GOT3 (cell line): ENCODE measurements around the gene GNAZ.

Experiments used
- DNase-seq: peaks from one replicate; lab custom pipeline; 2025; ENCODE audit warnings: mixed read lengths; lab: John Stamatoyannopoulos, UW

The GNAZ gene

DNA sequence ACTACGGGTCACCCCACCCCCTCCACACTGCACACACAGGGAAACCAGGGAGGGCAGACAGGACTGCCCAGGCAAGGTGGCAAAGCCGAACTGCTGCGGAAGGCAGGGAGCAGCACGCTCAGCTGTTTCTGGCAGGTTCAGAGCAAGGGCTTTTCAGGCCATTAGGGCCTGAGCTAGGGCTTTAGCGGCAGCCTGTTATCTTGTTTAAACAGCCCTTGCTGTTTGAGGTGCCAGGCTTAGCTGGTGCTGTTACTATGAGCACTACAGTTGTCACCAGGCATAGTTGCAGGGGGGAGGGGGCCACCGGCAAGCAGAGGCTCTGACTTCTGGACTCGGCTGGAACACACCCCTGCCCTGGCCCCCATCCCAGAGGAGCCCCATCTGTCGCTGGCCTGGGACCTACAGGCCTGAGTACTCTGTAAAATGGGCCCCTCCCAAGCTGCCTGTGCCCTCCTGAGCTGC is 36.6 kb downstream of the GNAZ start:
- DNase-seq: no peak

DNA sequence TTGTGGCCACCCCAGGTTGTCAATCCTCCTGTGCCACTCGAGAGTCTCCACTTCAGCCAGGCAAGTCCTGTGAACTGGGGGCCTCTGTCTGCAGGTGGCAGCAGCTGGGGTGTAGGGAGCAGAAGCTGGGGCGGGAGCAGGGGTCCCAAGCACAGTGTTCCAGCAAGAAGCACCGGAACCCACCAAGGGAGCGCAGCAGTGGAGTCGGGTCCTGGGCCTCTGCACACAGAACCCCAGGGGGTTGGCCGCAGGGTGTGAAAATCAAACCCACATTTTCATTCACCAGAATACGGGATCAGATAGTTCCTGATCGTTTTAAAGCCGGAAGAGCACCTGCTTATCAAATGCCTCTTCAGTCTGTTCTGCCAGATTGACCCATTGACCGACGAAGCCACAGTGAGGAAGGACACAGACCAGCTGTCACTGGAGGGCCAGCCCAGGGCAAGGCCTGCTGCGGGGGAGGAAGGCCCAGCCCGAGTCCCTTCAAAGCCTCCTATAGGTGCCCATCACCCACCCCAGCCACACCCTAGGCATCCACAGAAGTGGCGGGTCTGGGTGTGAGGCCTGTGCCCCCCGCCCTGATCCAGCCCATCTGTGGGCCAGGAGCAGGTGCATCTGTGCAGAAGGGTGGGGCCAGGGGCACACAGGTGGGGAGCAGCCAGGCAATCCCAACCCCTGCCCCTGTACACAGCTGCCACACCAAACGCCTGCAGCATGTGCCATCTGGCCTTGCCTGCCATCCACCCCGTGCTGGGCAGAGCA is 37.3 kb downstream of the GNAZ start:
- no peak for DNase-seq

DNA sequence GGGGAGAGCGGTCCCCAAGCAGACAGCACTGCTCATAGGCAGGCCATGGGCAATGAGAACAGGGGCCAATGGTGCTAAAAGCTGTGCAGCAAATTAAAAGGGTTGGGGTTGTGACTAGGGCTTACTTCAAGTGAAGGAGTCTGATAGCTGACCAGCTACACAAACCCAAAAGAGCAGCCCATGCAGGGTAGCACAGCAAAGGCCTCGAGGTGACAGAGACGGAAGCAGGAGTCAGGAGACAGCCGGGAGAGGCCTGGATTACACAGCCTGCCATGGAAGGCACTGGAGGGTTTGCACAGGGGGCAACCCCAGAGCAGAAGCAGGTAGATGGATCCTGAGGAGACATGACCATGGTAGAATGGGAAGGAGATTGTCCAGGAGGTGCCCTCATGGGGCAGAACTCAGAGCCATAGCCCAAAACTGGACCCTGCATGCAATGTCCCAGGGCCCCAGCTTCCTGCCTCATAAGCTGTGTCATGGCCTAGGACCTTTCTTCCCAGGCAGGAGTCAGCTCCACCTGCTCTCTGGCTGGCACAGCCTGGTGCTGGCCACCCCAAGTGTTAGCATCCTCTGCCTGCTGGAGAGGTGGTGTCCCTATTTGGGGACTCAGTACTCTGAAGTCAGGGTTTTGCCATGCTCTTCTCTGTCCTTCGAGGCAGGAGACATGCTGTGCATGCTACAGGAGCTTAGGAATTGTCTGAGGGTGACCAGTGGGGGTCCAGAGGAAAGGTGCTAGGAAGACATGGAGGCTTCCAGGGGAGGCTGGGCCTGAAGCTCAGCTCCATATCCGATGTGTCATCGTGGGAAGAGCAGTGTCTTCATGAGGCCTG is 38.1 kb downstream of the GNAZ start:
- no peak for DNase-seq

DNA sequence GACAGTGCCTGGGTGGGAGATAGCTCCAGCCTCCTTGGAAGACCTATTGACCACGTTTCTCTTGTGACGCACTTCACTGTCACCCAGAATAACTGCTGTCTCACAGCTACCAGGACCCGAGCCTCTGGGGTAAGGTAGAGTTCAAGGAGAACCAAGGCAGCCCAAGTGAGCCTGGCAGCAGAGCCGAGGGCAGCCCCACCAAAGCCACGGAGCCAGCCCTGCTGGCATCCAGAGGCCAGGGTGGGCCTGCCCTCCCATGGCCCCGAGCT is 38.7 kb downstream of the GNAZ start:
- no peak for DNase-seq

DNA sequence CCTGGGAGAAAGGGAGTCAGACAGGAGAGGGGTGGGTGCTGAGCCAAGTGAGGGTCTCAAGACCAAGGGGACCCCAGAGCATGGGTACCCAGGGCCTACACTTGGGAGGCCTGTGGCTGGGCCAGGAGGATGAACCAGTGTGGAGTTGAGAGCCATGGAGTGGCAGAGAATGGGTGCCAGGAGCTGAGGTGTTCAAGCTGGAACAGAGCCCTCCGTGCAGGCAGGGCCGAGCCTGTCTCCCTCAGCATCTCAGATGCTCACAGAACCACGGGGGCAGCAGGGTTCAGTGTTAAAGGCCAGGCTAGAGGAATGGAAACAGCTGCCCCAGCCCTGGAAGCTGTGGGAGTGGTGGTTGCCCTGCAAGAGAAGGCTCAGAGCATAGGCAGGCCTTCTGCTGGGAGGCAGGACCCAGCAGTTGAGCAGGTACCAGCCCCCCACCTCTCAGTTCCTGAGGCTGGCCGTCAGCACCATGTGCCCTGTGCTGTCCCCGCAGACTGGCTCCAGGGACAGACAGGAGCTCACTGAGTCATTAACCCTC is 39.2 kb downstream of the GNAZ start:
- no peak for DNase-seq

DNA sequence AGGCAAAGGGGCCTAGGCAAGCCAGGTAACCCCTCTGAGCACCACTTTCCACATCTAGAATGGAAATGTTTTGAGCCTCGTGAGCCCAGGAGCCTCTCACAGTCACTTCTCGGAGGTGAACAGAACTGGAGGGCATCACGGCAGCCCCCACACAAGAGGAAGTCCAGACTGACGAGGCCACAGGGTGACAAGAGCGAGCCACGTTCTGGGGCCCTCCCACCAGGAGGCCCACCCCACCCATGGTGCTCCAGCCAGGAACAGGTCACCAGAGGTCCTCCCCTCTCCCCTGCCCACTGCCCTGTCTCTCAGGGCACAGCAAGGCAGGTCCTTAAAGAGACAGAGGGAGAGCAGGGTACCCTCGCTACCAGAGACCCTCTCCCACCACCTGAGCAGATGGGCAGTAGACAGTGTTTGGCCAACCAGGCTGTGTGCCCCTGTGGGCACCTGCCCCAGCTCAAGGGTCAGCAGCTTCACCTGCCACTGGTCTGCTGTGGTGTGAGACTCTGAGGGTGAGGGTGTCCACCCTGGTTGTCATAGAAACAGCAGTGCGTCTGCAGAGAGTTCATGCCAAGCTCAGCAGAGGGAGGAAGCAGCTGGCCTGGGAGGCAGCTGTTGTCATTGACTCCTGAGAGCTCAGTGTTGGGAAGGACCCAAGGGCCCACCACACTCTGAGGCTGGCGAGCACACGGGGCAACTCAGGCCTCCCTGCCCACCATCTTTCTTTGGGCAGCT is 40.0 kb downstream of the GNAZ start:
- DNase-seq: no peak

DNA sequence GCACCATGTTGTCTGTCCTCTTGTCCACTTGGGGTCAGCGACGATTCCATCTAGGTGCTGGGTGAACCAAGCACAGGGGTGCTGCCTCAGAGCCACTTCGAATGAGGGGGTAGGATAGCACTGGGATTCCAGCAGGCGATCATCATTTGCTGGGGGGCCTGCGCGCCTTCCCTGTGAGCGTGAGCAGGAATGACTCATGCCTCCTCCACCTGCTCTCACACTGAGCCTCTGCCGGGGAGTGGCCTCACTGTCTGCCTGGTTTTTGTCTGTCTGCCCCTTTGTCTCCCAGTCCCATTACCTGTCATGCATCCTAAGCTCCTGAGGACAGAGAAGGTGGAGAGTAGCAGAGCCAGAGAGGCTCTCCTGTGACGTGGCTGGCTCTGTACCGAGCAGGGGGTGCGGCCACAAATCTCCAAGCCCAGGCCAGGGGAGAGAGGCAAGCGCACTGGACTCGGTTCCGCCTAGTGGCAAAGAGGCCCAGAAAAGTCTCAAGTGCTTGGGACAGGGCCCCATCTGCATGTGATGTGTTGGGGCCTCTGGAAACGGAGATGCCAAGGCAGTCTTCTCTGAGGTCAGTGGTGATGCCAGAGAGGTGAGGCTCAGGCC is 40.7 kb downstream of the GNAZ start:
- no peak for DNase-seq

DNA sequence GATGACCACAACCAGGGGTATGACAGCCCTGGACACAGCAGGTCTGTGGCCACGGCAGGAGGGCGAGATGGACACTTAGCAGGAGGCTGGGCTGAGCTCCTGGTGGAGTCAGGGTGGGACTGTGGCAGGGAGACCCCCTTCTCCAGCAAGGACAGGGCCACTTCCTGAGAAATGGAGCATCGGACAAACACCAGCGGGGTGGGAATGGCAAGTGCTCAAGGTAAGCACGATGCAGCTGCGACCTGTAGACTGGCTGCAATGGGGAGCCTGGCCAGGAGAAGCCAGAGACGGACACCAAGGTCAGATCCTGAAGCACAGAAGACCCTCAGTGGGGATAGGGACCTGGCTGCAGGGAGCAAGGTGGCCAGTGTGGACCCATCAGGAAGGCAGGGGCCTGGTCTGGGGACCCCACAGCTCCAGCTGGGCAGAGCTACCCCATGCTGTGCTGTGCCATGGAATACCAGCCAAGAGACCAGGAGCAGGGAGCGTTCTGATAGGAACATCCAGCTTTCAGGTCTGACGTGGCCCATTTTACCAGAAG is 42.2 kb downstream of the GNAZ start:
- no peak for DNase-seq

DNA sequence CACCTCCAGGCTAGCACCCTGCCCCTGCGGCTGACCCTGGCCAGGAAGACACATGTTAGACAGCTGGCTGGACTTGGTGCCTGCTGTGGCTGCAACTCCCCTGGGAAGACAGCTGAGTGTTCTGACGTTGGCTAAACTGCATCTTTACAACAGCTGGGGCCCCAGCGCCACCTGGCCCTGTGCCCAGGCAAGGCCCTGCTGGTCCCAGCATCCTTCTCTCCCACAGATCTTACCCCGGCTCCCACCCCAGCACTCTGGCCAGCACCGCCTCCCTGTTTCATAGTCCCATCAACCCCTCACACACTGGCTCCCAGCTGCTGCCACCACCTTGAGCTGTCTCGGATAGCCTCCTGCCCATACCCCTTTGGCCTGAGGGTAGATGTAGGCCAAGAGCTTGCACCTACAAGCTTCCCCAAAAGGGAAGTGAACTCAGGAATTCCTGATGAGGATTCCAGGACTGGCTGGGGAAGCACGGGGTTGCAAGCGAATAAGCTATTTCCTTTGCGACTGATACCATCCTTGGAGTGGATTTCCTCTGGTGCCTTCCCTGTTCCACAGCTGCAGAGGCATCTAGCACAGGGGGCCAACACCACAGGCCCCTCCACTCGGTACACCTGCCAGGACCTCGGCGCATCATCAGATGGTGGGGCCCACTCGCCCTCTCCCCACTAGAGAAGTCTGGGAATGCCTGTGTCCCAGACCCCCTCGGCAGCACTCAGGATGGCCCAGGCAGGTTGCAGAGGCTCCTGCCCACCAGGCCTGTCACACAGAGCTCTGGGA is 42.9 kb downstream of the GNAZ start:
- no peak for DNase-seq

DNA sequence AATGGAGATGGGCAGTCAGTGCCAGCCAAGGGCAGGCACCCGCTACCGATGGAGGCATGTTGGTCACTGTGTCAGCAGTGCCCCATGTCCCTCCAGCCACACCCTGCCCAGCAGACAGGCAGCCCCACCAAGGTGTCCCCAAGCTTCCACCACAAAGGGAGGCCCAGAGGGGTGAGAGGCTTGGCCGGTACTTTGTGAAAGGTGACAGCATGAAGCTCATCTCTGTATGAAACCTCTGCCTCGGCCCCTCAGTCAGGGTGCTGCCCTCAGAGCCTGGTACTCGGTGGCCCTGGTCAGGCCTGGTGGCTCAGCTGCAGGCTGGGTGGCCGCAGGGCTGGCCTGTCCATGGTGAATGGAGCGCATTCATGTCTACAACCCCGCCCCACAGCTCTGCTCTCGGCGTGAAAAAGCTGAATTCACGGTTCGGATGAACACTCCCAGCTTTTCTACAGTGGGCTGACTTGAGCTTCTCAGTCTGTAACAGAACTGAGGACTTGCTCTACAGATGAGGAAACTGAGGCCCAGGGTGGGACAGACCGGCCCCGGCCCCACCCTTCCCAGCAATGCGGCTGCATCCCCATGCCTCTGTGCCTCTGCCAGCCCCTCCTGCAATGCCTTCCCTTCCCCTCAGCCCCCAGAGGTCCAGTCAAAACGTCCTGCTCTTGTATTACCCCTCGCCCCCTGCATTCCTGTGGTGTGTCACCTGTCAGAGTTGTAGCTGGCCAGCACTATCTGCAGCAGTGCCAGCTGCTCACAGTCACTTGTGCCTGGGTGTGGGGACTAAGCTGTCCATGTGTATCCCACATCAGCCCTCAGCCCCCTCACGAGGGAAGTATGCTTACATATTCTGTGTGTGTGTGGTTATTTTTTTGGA is 43.8 kb downstream of the GNAZ start:
- no peak for DNase-seq

DNA sequence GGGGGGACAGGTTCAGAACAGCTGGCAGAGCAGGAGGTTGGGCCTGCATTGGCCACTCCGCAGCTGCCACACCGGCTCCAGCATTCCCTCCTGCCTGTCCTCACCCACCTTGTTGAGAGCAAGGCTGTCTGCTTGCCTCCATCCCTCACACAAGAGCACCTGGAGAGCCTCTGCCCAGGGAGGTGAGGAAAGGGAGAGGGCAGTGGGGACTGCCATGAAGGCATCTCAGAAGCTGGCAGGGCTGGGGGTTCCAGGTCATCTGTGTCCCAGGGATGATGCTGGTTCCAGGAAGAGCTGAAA is 44.4 kb downstream of the GNAZ start:
- no peak for DNase-seq

DNA sequence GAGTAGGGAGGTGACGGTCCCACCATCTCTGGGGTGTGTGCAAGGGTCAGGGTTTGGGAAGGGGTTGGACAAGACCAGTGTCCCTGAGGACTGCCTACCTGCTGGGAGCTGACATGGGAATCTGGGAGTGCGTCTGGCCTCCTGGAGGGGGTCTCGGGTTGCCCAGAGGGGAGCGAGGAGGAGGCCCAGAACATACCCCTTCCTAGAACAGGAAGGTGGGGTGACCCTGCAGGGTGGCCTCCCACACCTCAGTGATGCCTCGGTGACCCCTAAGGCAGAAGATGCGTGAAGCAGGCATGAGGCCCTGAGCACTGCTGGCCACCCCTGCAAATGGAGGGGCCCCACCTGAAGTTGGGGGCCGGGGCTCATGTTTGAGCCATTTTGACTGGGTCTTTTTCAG is 45.0 kb downstream of the GNAZ start:
- DNase-seq: no peak

DNA sequence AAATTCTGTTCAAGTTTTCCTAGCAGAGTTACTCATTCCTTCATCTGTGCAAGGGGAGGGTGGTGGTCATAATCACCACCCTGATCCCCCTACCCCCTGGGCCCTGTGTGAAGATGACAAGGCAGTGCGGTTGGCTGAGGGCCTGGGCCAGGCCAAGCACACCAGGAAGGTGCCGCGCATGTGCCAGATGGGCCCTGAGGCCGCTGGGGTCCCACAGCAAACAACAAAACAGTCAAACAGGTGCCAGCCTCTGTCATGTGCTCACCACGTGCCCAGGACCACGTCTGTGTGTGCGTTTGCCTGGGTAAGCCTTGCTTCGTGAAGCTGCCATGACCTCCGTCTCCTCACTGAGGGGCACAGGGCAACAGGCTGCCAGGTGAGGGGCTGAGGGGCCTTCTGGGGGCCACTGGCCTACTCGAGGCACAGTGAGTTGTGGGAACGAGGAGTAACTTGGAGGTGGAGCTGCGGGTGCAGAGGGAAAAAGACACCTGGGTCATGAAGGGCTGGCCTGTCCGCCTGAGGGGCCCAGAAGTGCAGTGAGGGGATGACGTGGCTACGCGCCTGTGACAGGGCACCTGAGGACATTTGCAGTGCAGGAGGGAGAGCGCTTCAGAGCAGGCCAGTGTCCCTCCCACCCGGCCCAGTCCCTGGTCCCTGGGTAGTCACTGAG is 45.6 kb downstream of the GNAZ start:
- DNase-seq: no peak

DNA sequence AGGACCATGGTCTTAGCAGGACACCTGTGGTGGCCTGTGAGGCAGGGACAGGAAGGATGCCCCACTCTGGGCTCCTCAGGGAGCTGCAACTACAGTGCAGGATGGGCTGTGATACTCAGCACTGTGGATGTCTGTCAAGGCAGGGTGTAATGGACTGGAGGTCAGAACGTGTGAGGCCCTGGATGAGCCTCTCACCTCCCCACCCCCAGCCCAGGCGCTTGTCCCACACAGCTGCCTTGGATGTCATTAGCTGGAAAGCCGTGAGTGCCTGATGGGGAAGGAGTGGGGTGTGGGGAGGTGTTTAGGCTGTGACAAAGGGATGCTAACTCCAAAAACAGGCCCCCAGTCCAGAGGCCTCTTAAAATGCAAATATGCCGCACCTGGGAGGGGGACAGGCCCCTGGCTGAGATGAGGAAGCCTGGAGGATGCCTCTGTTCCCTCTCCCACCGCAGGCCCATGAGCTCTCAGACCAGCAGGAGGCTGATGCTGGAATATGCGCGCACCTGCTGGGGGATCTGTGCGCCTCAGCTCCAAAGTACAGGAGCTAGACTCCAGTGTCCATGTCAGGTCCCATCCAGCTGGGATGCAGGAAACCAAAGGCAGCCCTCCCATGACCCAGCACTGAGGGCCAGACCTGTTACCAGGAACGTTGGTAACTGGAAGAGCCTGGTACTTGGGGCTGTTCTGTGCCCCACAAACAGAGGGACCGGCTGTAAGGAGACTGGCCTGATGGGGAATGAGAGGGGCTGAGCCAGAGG is 46.4 kb downstream of the GNAZ start:
- no peak for DNase-seq

DNA sequence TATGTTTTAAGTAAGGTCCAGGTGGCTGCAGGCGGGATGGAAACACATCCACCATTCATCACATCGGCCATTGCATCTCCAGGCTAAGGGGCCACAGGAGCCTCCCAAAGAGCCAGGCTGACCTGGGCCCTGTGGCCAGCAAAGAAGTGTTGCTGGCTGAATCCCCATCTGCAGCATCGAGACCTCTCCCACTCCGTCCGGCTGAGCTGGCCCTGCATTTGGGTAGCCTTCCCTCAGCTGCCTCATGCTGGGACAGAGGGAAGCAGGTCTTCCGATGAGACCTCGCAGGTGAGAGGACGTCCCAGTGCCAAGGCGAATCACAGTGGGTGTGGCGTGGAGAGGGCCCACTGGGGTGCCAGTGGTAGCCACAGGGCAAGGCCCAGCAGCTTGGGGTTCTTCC is 47.0 kb downstream of the GNAZ start:
- no peak for DNase-seq

DNA sequence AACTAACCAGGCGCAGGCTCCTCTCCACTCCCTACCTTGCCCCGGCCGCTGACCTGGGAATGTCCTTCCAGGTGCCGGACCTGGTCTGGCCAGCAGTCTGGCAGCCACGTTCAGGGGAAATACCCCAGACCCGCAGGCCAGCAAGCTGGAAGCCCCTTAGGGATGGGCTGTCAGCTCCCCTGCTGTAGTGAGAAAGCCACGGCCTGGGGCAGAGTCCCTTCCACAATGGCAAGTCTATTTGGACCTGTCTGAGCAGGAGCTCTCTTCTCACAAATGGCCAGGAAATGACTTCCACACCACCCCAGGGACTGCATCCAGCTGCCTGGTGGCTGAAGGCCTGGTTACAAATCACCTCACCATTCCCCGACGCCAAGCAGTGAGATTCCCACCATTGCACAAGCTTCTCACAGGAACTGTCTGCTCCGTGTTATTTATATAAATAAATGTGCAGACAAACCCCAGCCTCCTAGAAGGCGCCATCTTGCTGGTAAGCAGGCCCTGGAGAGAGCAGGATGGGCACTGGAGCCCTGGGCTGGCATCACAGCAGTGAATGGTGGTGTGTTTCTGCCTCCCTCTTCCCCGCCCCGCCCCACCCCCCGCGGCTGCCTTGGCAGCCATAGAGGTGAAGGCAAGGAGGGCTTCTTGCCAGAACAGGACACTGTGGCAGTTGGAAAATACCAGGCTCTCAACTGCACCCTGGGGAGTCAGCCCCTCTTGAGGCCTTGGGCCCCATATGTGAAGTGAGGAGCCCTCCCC is 47.8 kb downstream of the GNAZ start:
- no peak for DNase-seq

DNA sequence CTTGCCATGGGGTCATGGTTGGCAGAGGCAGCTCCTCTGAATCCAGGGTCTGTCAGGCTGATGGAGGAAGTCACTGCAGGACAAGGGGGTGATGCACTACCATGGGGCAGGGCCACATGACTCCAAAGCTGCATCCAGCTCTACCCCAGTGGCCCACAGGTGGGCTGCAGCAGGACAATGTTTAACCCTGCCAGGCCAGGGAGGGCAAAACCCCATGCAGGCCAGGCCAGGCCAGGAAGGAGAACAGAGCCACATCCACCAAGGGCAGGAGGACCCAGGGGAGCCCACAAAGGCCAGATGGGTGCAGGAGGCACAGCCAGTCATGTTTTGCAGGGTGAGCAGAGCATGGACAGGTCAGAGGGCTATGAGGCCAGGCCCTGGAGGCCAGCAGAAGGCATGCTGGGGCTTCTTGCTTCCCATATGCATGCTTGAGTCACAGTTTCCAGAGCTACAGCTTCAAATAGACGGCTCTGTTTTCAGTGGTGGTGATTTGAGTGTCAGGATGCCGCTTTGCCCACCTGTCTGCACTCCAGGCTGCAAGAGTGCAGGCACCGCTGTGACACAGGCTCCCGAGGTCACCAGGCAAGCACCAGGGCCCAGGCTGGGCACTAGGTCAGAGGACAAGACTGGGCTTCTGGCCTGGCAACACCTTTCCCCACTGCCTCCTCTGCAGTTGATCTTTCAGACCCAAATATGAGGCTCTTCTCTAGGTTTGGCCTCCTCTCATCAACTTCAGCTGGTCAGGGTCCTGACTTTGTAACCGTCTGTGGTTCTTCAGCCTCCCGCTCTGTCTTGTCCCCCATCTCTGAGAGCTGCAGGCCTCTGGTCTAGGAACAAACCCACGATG is 48.6 kb downstream of the GNAZ start:
- DNase-seq: no peak
